ENCODE results near the gene ORC4.

ORC4 gene

GRCh38 chr2:147976102-147976501 is 44.4 kb downstream of the ORC4 start:
- no peaks in the 10 kb centered on the region for H3K36me3 ChIP-seq
- no peak overlapping the region for H3K4me3 ChIP-seq (ENCODE audit: low read depth, low read length)
- H3K27me3 ChIP-seq, result no peaks in the 10 kb centered on the region
- no peaks in the 10 kb centered on the region for H3K9me3 ChIP-seq
- H3K4me1 ChIP-seq, result no peaks in the 10 kb centered on the region
- TF ChIP-seq CTCF (IDR thresholded peaks at IDR 0.05; ENCODE audit: low read depth, low read length), result no peak
- no peak for DNase-seq

DNA sequence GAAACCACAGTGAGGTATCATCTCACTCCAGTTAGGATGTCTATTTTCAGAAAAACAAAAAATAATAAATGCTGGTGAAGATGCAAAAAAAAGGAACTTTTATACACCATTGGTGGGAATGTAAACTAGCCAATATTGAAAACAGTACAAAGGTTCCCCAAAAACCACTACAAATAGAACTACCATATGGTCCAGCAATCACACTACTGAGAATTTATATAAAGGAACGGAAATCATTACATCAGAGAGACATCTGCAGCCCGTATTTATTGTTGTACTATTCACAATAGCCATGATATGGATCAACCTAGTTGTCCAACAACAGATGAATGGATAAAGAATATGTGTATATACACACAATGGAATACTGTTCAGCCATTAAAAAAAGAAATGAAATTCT is 52.0 kb downstream of the ORC4 start:
- no peak for TF ChIP-seq CTCF (IDR thresholded peaks at IDR 0.05; ENCODE audit: low read depth, low read length)
- DNase-seq, result no peak
- Histone ChIP-seq H3K27me3 (no peaks in the 10 kb centered on the region), H3K4me1 (no peaks in the 10 kb centered on the region), H3K9me3 (no peaks in the 10 kb centered on the region), H3K36me3 (no peaks in the 10 kb centered on the region), H3K4me3 (ENCODE audit: low read depth, low read length) (no peak overlapping the region)

DNA sequence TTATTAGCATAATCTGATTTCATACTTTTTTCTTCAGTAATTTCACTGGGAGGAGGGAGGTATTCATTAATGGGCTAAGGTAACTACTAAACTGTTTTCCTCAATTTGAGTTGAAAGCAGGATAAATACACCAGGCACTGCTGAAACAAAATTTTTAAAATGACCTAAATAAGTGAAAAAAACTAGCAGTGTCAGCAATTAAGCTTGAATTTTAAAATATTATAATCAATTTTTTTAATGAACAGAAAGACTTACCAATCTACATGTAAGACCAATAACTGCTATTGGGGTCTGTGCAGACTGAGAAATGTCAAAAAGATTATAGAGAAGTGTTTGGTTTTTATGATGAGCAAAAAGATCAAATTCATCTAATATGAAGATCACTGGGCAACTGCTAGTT is 68.4 kb downstream of the ORC4 start:
- H3K36me3 ChIP-seq, result no peaks in the 10 kb centered on the region
- DNase-seq, result no peak

DNA sequence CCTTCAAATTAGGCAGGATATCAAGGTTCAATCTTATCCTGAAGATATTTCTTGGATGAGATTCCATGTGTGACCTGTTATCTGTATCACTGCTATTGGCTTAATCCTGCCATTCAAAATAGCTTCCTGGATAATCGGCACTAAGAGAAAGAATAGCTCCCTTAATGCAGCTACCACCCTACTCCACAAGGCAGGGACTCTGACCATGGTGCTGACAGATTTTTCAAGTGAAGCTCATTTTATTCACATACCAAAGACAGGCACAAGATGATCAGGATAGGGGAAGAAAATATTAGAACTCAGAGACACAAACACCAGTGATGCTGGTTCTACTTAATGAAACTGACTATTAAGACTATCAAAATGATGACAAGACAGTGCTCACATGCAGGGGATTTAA is 74.9 kb downstream of the ORC4 start:
- H3K4me1 ChIP-seq, result no peaks in the 10 kb centered on the region
- no peaks in the 10 kb centered on the region for H3K36me3 ChIP-seq
- no peak for DNase-seq
- H3K9me3 ChIP-seq, result no peaks in the 10 kb centered on the region
- H3K27me3 ChIP-seq, result no peaks in the 10 kb centered on the region
- no peak for TF ChIP-seq CTCF (IDR thresholded peaks at IDR 0.05; ENCODE audit: low read depth, low read length)
- no peak overlapping the region for H3K4me3 ChIP-seq (ENCODE audit: low read depth, low read length)

More for the DNA sequence above, 68.4 kb downstream of the ORC4 start:
- Histone ChIP-seq H3K4me3 (ENCODE audit: low read depth, low read length) (no peak overlapping the region), H3K27me3 (no peaks in the 10 kb centered on the region), H3K4me1 (no peaks in the 10 kb centered on the region), H3K9me3 (no peaks in the 10 kb centered on the region)
- TF ChIP-seq CTCF (IDR thresholded peaks at IDR 0.05; ENCODE audit: low read depth, low read length), result no peak

GRCh38 chr2:147939313-147939712 is 81.2 kb downstream of the ORC4 start:
- Histone ChIP-seq H3K4me3 (ENCODE audit: low read depth, low read length) (no peak overlapping the region), H3K4me1 (no peaks in the 10 kb centered on the region), H3K27me3 (no peaks in the 10 kb centered on the region), H3K36me3 (peaks cover 4% of the 10 kb centered on the region; the same call in 1 of the 2 replicates), H3K9me3 (no peaks in the 10 kb centered on the region)
- no peak for TF ChIP-seq CTCF (IDR thresholded peaks at IDR 0.05; ENCODE audit: low read depth, low read length)
- no peak for DNase-seq

- no peak for DNase-seq
- peaks cover 4% of the 10 kb centered on the region; the same call in 1 of the 2 replicates for H3K36me3 ChIP-seq
- no peaks in the 10 kb centered on the region for H3K27me3 ChIP-seq
- no peaks in the 10 kb centered on the region for H3K4me1 ChIP-seq
- TF ChIP-seq CTCF (IDR thresholded peaks at IDR 0.05; ENCODE audit: low read depth, low read length), result peak; percentile 74
- no peaks in the 10 kb centered on the region for H3K9me3 ChIP-seq
- H3K4me3 ChIP-seq (ENCODE audit: low read depth, low read length), result no peak overlapping the region
Measured at GRCh38 chr2:147937744-147938349, 82.7 kb downstream of the ORC4 start.

Data from BE2C (cell line).